GM12878 (cell line): ENCODE data around the gene ANGEL2. TPM values are rescaled to one million over a fixed set of nuclear protein-coding genes. Genes with fewer than 3 reads are reported as not detected.

Experiments
- ASH2L ChIP-seq: fragments of 300-600, 200-600 bp; sonication (generic); IDR thresholded peaks from 2 replicates; pipeline ENCODE4 v1.6.1; 2017; ENCODE audit warnings: low read depth, mild to moderate bottlenecking, borderline replicate concordance
- BCLAF1 ChIP-seq: fragments of 450-650 bp; IDR thresholded peaks from 2 replicates; pipeline ENCODE4 v1.6.1; 2017; ENCODE audit warnings: antibody characterized with exemption, mild to moderate bottlenecking, moderate library complexity
- ESRRA ChIP-seq: IDR thresholded peaks from 2 replicates; pipeline ENCODE4 v1.6.1; 2012; ENCODE audit warnings: mild to moderate bottlenecking, low read length, improper control_type of control experiment
- EZH2 ChIP-seq: IDR thresholded peaks from 2 replicates; pipeline ENCODE4 v1.6.1; 2012; ENCODE audit warnings: low read depth, mild to moderate bottlenecking, control low read depth, inconsistent platforms, low read length, borderline replicate concordance; ENCODE audit not compliant: control insufficient read depth
- RUNX3 ChIP-seq: IDR thresholded peaks from 2 replicates; pipeline ENCODE4 v1.6.1; 2012; ENCODE audit warnings: low read length, inconsistent platforms
- TARDBP ChIP-seq: IDR thresholded peaks from 2 replicates; pipeline ENCODE4 v1.6.1; 2016; ENCODE audit warnings: borderline replicate concordance
- ZBED1 ChIP-seq: IDR thresholded peaks from 2 replicates; pipeline ENCODE4 v1.6.1; 2016; ENCODE audit warnings: borderline replicate concordance
- polyA plus RNA-seq, 11 experiments: library from polyadenylated mRNA; depleted of rRNA in 4 of 11; unstranded in 6 of 11; stranded (reverse) in 5 of 11; fragments of >200 nt; fragmentation: Nextera tagmentation in 4 of 11; fragmentation: Illumina TruSeq in 1 of 11; extraction: Ambion mirVana in 4 of 11; extraction: Trizol in 1 of 11; gene quantifications; 1 replicate in 1 of 11; 2 replicates in 10 of 11; pipeline versions ENCODE4 v1.2.1 to v1.2.3, GENCODE V29; 2011 to 2016; ENCODE audit warnings: inconsistent platforms in 2 of 11, missing spikeins in 2 of 11, low read depth in 1 of 11
- total RNA-seq, 4 experiments: library from RNA; depleted of rRNA in 3 of 4; stranded (reverse); fragments of >200 nt in 3 of 4; fragmentation: Illumina TruSeq in 1 of 4; extraction: Trizol in 1 of 4; gene quantifications; 2 replicates each; pipeline versions ENCODE4 v1.2.1 to v1.2.3, GENCODE V29; 2013 to 2021
- TF ChIP-seq, protein P1 (sequence below): fragments of 450-650 bp; IDR thresholded peaks from 2 replicates; pipeline ENCODE4 v1.6.1; 2017; ENCODE audit warnings: mild to moderate bottlenecking
- TF ChIP-seq, protein P2 (sequence below): fragments of 450-650 bp; formaldehyde crosslinking; IDR thresholded peaks from 2 replicates; pipeline ENCODE4 v1.5.0; 2022; ENCODE audit warnings: mild to moderate bottlenecking, missing genetic modification characterization

The ANGEL2 gene
- total and polyA plus RNA-seq, 10 of the 15 experiments (the other 5 are each of a cell fraction or from before 2014, with no cell fraction given): 6.3 to 53.9 (median 30.7) TPM

GRCh38 chr1:212942679-212943392, 72.8 kb downstream of the ANGEL2 start (continued):
- no peak for TF ChIP-seq TARDBP
- peak; percentile 60 for TF ChIP-seq RUNX3
- TF ChIP-seq BCLAF1: no peak
- no peak for TF ChIP-seq EZH2
- no peak for TF ChIP-seq ESRRA
- no peak for TF ChIP-seq ZBED1
- TF ChIP-seq ASH2L: no peak
- TF ChIP-seq, protein P1, sequence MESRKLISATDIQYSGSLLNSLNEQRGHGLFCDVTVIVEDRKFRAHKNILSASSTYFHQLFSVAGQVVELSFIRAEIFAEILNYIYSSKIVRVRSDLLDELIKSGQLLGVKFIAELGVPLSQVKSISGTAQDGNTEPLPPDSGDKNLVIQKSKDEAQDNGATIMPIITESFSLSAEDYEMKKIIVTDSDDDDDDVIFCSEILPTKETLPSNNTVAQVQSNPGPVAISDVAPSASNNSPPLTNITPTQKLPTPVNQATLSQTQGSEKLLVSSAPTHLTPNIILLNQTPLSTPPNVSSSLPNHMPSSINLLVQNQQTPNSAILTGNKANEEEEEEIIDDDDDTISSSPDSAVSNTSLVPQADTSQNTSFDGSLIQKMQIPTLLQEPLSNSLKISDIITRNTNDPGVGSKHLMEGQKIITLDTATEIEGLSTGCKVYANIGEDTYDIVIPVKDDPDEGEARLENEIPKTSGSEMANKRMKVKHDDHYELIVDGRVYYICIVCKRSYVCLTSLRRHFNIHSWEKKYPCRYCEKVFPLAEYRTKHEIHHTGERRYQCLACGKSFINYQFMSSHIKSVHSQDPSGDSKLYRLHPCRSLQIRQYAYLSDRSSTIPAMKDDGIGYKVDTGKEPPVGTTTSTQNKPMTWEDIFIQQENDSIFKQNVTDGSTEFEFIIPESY: no peak
- TF ChIP-seq, protein P2, sequence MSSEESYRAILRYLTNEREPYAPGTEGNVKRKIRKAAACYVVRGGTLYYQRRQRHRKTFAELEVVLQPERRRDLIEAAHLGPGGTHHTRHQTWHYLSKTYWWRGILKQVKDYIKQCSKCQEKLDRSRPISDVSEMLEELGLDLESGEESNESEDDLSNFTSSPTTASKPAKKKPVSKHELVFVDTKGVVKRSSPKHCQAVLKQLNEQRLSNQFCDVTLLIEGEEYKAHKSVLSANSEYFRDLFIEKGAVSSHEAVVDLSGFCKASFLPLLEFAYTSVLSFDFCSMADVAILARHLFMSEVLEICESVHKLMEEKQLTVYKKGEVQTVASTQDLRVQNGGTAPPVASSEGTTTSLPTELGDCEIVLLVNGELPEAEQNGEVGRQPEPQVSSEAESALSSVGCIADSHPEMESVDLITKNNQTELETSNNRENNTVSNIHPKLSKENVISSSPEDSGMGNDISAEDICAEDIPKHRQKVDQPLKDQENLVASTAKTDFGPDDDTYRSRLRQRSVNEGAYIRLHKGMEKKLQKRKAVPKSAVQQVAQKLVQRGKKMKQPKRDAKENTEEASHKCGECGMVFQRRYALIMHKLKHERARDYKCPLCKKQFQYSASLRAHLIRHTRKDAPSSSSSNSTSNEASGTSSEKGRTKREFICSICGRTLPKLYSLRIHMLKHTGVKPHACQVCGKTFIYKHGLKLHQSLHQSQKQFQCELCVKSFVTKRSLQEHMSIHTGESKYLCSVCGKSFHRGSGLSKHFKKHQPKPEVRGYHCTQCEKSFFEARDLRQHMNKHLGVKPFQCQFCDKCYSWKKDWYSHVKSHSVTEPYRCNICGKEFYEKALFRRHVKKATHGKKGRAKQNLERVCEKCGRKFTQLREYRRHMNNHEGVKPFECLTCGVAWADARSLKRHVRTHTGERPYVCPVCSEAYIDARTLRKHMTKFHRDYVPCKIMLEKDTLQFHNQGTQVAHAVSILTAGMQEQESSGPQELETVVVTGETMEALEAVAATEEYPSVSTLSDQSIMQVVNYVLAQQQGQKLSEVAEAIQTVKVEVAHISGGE (CRISPR knock-in tag): no peak
- TF ChIP-seq, all 136 proteins: peak for 3

Other genes starting within 250 kb of the ANGEL2 start
- gene NSL1, start 224.1 kb downstream of the ANGEL2 start, total RNA-seq (2014; rRNA removed): 41.9 and 46.9 TPM in 2 replicates
- 37.5 and 40.2 TPM in 2 replicates for gene NSL1, start 224.1 kb downstream of the ANGEL2 start, total RNA-seq (2014; rRNA removed; fragmentation: Illumina TruSeq; extraction: Trizol)
- gene NSL1, start 224.1 kb downstream of the ANGEL2 start, total RNA-seq (2021): 38.3 and 41.6 TPM in 2 replicates
- 46.4 and 68.5 TPM in 2 replicates for gene NSL1, start 224.1 kb downstream of the ANGEL2 start, polyA plus RNA-seq (2011; rRNA removed)
- 36.7 TPM in 2 replicates for gene NSL1, start 224.1 kb downstream of the ANGEL2 start, polyA plus RNA-seq (2014; fragmentation: Illumina TruSeq; extraction: Trizol)
- 10 to 100 TPM; 46.5 to 67.2 TPM for gene NSL1, start 224.1 kb downstream of the ANGEL2 start, polyA plus RNA-seq (2014; fragmentation: Nextera tagmentation; extraction: Ambion mirVana)
- gene NSL1, start 224.1 kb downstream of the ANGEL2 start, polyA plus RNA-seq (2014; rRNA removed): 34.5 and 43.6 TPM in 2 replicates
- 10 to 100 TPM; 72.3 to 74.2 TPM for gene NSL1, start 224.1 kb downstream of the ANGEL2 start, polyA plus RNA-seq (2016; fragmentation: Nextera tagmentation; extraction: Ambion mirVana)
- gene TATDN3, start 224.0 kb downstream of the ANGEL2 start, total RNA-seq (2014; rRNA removed): 15.5 and 21.7 TPM in 2 replicates
- gene TATDN3, start 224.0 kb downstream of the ANGEL2 start, total RNA-seq (2014; rRNA removed; fragmentation: Illumina TruSeq; extraction: Trizol): 20.7 and 21.0 TPM in 2 replicates
- gene TATDN3, start 224.0 kb downstream of the ANGEL2 start, total RNA-seq (2021): 17.1 and 18.2 TPM in 2 replicates
- gene TATDN3, start 224.0 kb downstream of the ANGEL2 start, polyA plus RNA-seq (2011; rRNA removed): 24.5 and 40.9 TPM in 2 replicates
- 17.8 and 20.2 TPM in 2 replicates for gene TATDN3, start 224.0 kb downstream of the ANGEL2 start, polyA plus RNA-seq (2014; fragmentation: Illumina TruSeq; extraction: Trizol)
- 10 to 100 TPM; 34.0 to 40.0 TPM for gene TATDN3, start 224.0 kb downstream of the ANGEL2 start, polyA plus RNA-seq (2014; fragmentation: Nextera tagmentation; extraction: Ambion mirVana)
- 14.8 and 15.9 TPM in 2 replicates for gene TATDN3, start 224.0 kb downstream of the ANGEL2 start, polyA plus RNA-seq (2014; rRNA removed)
- gene TATDN3, start 224.0 kb downstream of the ANGEL2 start, polyA plus RNA-seq (2016; fragmentation: Nextera tagmentation; extraction: Ambion mirVana): 10 to 100 TPM; 28.0 to 32.7 TPM
- not detected in 2 replicates for gene SPATA45, start 168.2 kb downstream of the ANGEL2 start, total RNA-seq (2014; rRNA removed)
- gene SPATA45, start 168.2 kb downstream of the ANGEL2 start, total RNA-seq (2014; rRNA removed; fragmentation: Illumina TruSeq; extraction: Trizol): not detected in 2 replicates
- gene SPATA45, start 168.2 kb downstream of the ANGEL2 start, total RNA-seq (2021): 0.58 TPM in 1 of 2 replicates, not detected in the other
- gene SPATA45, start 168.2 kb downstream of the ANGEL2 start, polyA plus RNA-seq (2011; rRNA removed): 0.22 and 0.49 TPM in 2 replicates
- gene SPATA45, start 168.2 kb downstream of the ANGEL2 start, polyA plus RNA-seq (2014; fragmentation: Illumina TruSeq; extraction: Trizol): not detected in 2 replicates
- under 1 TPM in 1 of 2 experiments, not detected in 1; 0.31 TPM for gene SPATA45, start 168.2 kb downstream of the ANGEL2 start, polyA plus RNA-seq (2014; fragmentation: Nextera tagmentation; extraction: Ambion mirVana)
- gene SPATA45, start 168.2 kb downstream of the ANGEL2 start, polyA plus RNA-seq (2014; rRNA removed): not detected in 2 replicates
- gene SPATA45, start 168.2 kb downstream of the ANGEL2 start, polyA plus RNA-seq (2016; fragmentation: Nextera tagmentation; extraction: Ambion mirVana): under 1 TPM in 1 of 2 experiments, not detected in 1; 0.37 TPM
- 17.8 and 20.2 TPM in 2 replicates for gene FLVCR1, start 157.6 kb downstream of the ANGEL2 start, total RNA-seq (2014; rRNA removed)
- 21.7 and 21.9 TPM in 2 replicates for gene FLVCR1, start 157.6 kb downstream of the ANGEL2 start, total RNA-seq (2014; rRNA removed; fragmentation: Illumina TruSeq; extraction: Trizol)
- gene FLVCR1, start 157.6 kb downstream of the ANGEL2 start, total RNA-seq (2021): 13.4 and 17.3 TPM in 2 replicates
- 25.2 and 37.2 TPM in 2 replicates for gene FLVCR1, start 157.6 kb downstream of the ANGEL2 start, polyA plus RNA-seq (2011; rRNA removed)
- gene FLVCR1, start 157.6 kb downstream of the ANGEL2 start, polyA plus RNA-seq (2014; fragmentation: Illumina TruSeq; extraction: Trizol): 18.1 and 20.0 TPM in 2 replicates
- gene FLVCR1, start 157.6 kb downstream of the ANGEL2 start, polyA plus RNA-seq (2014; fragmentation: Nextera tagmentation; extraction: Ambion mirVana): 1 to 10 TPM; 7.1 to 8.6 TPM
- gene FLVCR1, start 157.6 kb downstream of the ANGEL2 start, polyA plus RNA-seq (2014; rRNA removed): 15.7 and 22.1 TPM in 2 replicates
- gene FLVCR1, start 157.6 kb downstream of the ANGEL2 start, polyA plus RNA-seq (2016; fragmentation: Nextera tagmentation; extraction: Ambion mirVana): 10 to 100 TPM in 1 of 2 experiments, 1 to 10 TPM in 1; 9.0 to 10.9 TPM
- 16.4 and 18.7 TPM in 2 replicates for gene VASH2, start 65.3 kb downstream of the ANGEL2 start, total RNA-seq (2014; rRNA removed)
- gene VASH2, start 65.3 kb downstream of the ANGEL2 start, total RNA-seq (2014; rRNA removed; fragmentation: Illumina TruSeq; extraction: Trizol): 19.6 and 20.6 TPM in 2 replicates
- 29.2 and 29.7 TPM in 2 replicates for gene VASH2, start 65.3 kb downstream of the ANGEL2 start, total RNA-seq (2021)
- gene VASH2, start 65.3 kb downstream of the ANGEL2 start, polyA plus RNA-seq (2011; rRNA removed): 29.4 and 35.7 TPM in 2 replicates
- 25.9 and 35.2 TPM in 2 replicates for gene VASH2, start 65.3 kb downstream of the ANGEL2 start, polyA plus RNA-seq (2014; fragmentation: Illumina TruSeq; extraction: Trizol)
- 1 to 10 TPM; 5.4 to 6.5 TPM for gene VASH2, start 65.3 kb downstream of the ANGEL2 start, polyA plus RNA-seq (2014; fragmentation: Nextera tagmentation; extraction: Ambion mirVana)
- 23.8 and 25.1 TPM in 2 replicates for gene VASH2, start 65.3 kb downstream of the ANGEL2 start, polyA plus RNA-seq (2014; rRNA removed)
- 10 to 100 TPM; 17.2 to 25.5 TPM for gene VASH2, start 65.3 kb downstream of the ANGEL2 start, polyA plus RNA-seq (2016; fragmentation: Nextera tagmentation; extraction: Ambion mirVana)
- gene RPS6KC1, start 35.4 kb upstream of the ANGEL2 start, total RNA-seq (2014; rRNA removed): 14.0 and 15.0 TPM in 2 replicates
- gene RPS6KC1, start 35.4 kb upstream of the ANGEL2 start, total RNA-seq (2014; rRNA removed; fragmentation: Illumina TruSeq; extraction: Trizol): 17.3 and 18.2 TPM in 2 replicates
- 11.0 and 11.5 TPM in 2 replicates for gene RPS6KC1, start 35.4 kb upstream of the ANGEL2 start, total RNA-seq (2021)
- gene RPS6KC1, start 35.4 kb upstream of the ANGEL2 start, polyA plus RNA-seq (2011; rRNA removed): 14.6 and 22.1 TPM in 2 replicates
- gene RPS6KC1, start 35.4 kb upstream of the ANGEL2 start, polyA plus RNA-seq (2014; fragmentation: Illumina TruSeq; extraction: Trizol): 10.9 and 15.8 TPM in 2 replicates
- 1 to 10 TPM; 2.9 to 3.6 TPM for gene RPS6KC1, start 35.4 kb upstream of the ANGEL2 start, polyA plus RNA-seq (2014; fragmentation: Nextera tagmentation; extraction: Ambion mirVana)
- gene RPS6KC1, start 35.4 kb upstream of the ANGEL2 start, polyA plus RNA-seq (2014; rRNA removed): 8.7 and 9.5 TPM in 2 replicates
- gene RPS6KC1, start 35.4 kb upstream of the ANGEL2 start, polyA plus RNA-seq (2016; fragmentation: Nextera tagmentation; extraction: Ambion mirVana): 10 to 100 TPM; 12.9 TPM